IPS-NIHi7 (cell line): ENCODE measurements around the gene ADCY9.

Source experiments
- DNase-seq: peaks from one replicate; pipeline ENCODE4 v3.0.0; 2012; ENCODE audit warnings: mixed read lengths; ENCODE audit errors: extremely low spot score

ADCY9 gene

GRCh38 chr16:4123616-4124300 lies 7.5 kb upstream of the ADCY9 start:
- no peak for DNase-seq

- no peak for DNase-seq
These were observed 3.9 kb upstream of the ADCY9 start for GRCh38 chr16:4120176-4120575.

GRCh38 chr16:4117250-4117578 lies 972 bp upstream of the ADCY9 start:
- DNase-seq, result no peak

- no peak for DNase-seq
These were observed 308 bp downstream of the ADCY9 start for GRCh38 chr16:4115949-4116318.

GRCh38 chr16:4115209-4115948 lies 863 bp downstream of the ADCY9 start:
- peak; percentile 71 for DNase-seq

GRCh38 chr16:4114257-4115208 lies 1.7 kb downstream of the ADCY9 start:
- no peak for DNase-seq

GRCh38 chr16:4113358-4114256 lies 2.6 kb downstream of the ADCY9 start:
- no peak for DNase-seq

GRCh38 chr16:4111748-4112696 lies 4.2 kb downstream of the ADCY9 start:
- no peak for DNase-seq

- DNase-seq, result no peak
These were observed 5.6 kb downstream of the ADCY9 start for GRCh38 chr16:4110680-4111079.

- DNase-seq, result no peak
These were observed 6.2 kb downstream of the ADCY9 start for GRCh38 chr16:4110065-4110464.

- DNase-seq, result no peak
These were observed 6.9 kb downstream of the ADCY9 start for GRCh38 chr16:4109250-4109736.

GRCh38 chr16:4106516-4106915 lies 9.7 kb downstream of the ADCY9 start:
- DNase-seq, result no peak

GRCh38 chr16:4105848-4106247 lies 10.4 kb downstream of the ADCY9 start:
- DNase-seq, result no peak

- DNase-seq, result no peak
These were observed 12.5 kb downstream of the ADCY9 start for GRCh38 chr16:4103745-4104144.

- DNase-seq, result no peak
These were observed 14.6 kb downstream of the ADCY9 start for GRCh38 chr16:4101421-4102219.

GRCh38 chr16:4098501-4098900 lies 17.7 kb downstream of the ADCY9 start:
- no peak for DNase-seq

GRCh38 chr16:4097826-4098240 lies 18.4 kb downstream of the ADCY9 start:
- DNase-seq, result no peak

- no peak for DNase-seq
These were observed 19.7 kb downstream of the ADCY9 start for GRCh38 chr16:4096509-4096908.

GRCh38 chr16:4094127-4094773 lies 22.0 kb downstream of the ADCY9 start:
- no peak for DNase-seq
